NCI-H2196 (cell line): ENCODE measurements around the gene NR2E1.

Source experiments
- DNase-seq: peaks from one replicate; lab custom pipeline; 2025; ENCODE audit not compliant: unreplicated experiment; lab: John Stamatoyannopoulos, UW

Gene NR2E1

GRCh38 chr6:108170332-108171290 is 4.8 kb downstream of the NR2E1 start:
- DNase-seq: no peak

GRCh38 chr6:108171291-108171917 is 5.6 kb downstream of the NR2E1 start:
- DNase-seq: no peak

GRCh38 chr6:108171918-108172516 is 6.2 kb downstream of the NR2E1 start:
- DNase-seq: no peak

- no peak for DNase-seq
These were observed 8.8 kb downstream of the NR2E1 start for GRCh38 chr6:108174371-108175175.

GRCh38 chr6:108175176-108175591 is 9.4 kb downstream of the NR2E1 start:
- DNase-seq: no peak

- no peak for DNase-seq
These were observed 9.9 kb downstream of the NR2E1 start for GRCh38 chr6:108175592-108176279.

- DNase-seq: no peak
These were observed 10.7 kb downstream of the NR2E1 start for GRCh38 chr6:108176281-108177089.

GRCh38 chr6:108179741-108180140 is 13.9 kb downstream of the NR2E1 start:
- DNase-seq: no peak

- DNase-seq: no peak
These were observed 14.4 kb downstream of the NR2E1 start for GRCh38 chr6:108180266-108180665.

GRCh38 chr6:108180776-108181175 is 15.0 kb downstream of the NR2E1 start:
- DNase-seq: no peak

GRCh38 chr6:108186226-108186625 is 20.4 kb downstream of the NR2E1 start:
- DNase-seq: no peak

GRCh38 chr6:108187519-108187918 is 21.7 kb downstream of the NR2E1 start:
- DNase-seq: no peak

GRCh38 chr6:108193131-108193530 is 27.3 kb downstream of the NR2E1 start:
- no peak for DNase-seq

- no peak for DNase-seq
These were observed 28.0 kb downstream of the NR2E1 start for GRCh38 chr6:108193835-108194234.

- no peak for DNase-seq
These were observed 28.7 kb downstream of the NR2E1 start for GRCh38 chr6:108194503-108194902.

GRCh38 chr6:108195209-108195608 is 29.4 kb downstream of the NR2E1 start:
- DNase-seq: no peak

GRCh38 chr6:108198761-108199498 is 33.1 kb downstream of the NR2E1 start:
- DNase-seq: no peak

- DNase-seq: no peak
These were observed 34.4 kb downstream of the NR2E1 start for GRCh38 chr6:108200186-108200585.

- DNase-seq: no peak
These were observed 34.8 kb downstream of the NR2E1 start for GRCh38 chr6:108200631-108201030.
